ENCODE measurements around the gene CNOT6. TPM values are rescaled to one million over a fixed set of nuclear protein-coding genes. Genes with fewer than 3 reads are reported as not detected.

Gene CNOT6
- total and polyA plus RNA-seq, 8 donors: 3.8 to 14.1 (median 5.9) TPM

GRCh38 chr5:180521101-180521500 lies 26.9 kb downstream of the CNOT6 start:
- Histone ChIP-seq H3K4me1 (peaks cover 0 to 11% (median 9%) of the 10 kb centered on the region in 3 donors), H3K4me3 (no peak overlapping the region), H3K36me3 (no peaks in the 10 kb centered on the region), H3K27ac (no peak overlapping the region), H3K27me3 (no peaks in the 10 kb centered on the region), H3K9me3 (no peaks in the 10 kb centered on the region)
- WGBS, 2 donors: 86 to 87% methylated on average over 3 of the region's 3 CpGs
- no peak for TF ChIP-seq CTCF (IDR thresholded peaks at IDR 0.05)
- ATAC-seq (no peak), FAIRE-seq (no peak), DNase-seq (no peak)
- intact Hi-C loops (cut with DNase I): no loop called here

DNA sequence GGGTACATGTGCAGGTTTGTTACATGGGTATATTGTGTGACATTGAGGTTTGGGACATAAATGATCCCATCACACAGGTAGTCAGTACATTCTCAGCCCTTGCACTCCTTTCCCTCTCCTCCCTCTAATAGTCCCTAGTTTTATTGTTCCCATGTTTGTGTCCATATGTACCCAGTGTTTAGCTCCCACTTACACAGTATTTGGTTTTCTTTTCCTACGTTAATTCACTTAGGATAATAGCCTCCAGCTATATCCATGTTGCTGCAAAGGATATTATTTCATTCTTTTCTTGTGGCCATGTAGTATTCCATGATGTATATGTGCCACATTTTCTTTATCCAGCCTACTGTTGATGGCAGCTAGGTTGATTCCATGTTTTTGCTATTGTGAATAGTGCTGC lies 27.4 kb downstream of the CNOT6 start:
- Histone ChIP-seq H3K4me3 (no peak overlapping the region), H3K9me3 (no peaks in the 10 kb centered on the region), H3K4me1 (peaks cover 0 to 13% (median 9%) of the 10 kb centered on the region in 3 donors), H3K36me3 (no peaks in the 10 kb centered on the region), H3K27me3 (no peaks in the 10 kb centered on the region), H3K27ac (no peak overlapping the region)
- no peak for DNase-seq
- no peak for TF ChIP-seq CTCF (IDR thresholded peaks at IDR 0.05)
- no peak for FAIRE-seq
- intact Hi-C loops (cut with DNase I): no loop called here
- 92 to 97% methylated on average over 1 of the region's 1 CpG for WGBS, 2 donors
- no peak for ATAC-seq

GRCh38 chr5:180522330-180522729 lies 28.2 kb downstream of the CNOT6 start:
- no peak for DNase-seq
- ATAC-seq: no peak
- H3K4me1 ChIP-seq: peaks cover 0 to 13% (median 9%) of the 10 kb centered on the region in 3 donors
- TF ChIP-seq CTCF (IDR thresholded peaks at IDR 0.05): no peak
- 84 to 94% methylated on average over 5 of the region's 5 CpGs for WGBS, 2 donors
- no peak overlapping the region for H3K27ac ChIP-seq
- H3K27me3 ChIP-seq: no peaks in the 10 kb centered on the region
- H3K4me3 ChIP-seq: no peak overlapping the region
- H3K36me3 ChIP-seq: no peaks in the 10 kb centered on the region
- no peaks in the 10 kb centered on the region for H3K9me3 ChIP-seq
- intact Hi-C loops (cut with DNase I): no loop called here
- FAIRE-seq: no peak

DNA sequence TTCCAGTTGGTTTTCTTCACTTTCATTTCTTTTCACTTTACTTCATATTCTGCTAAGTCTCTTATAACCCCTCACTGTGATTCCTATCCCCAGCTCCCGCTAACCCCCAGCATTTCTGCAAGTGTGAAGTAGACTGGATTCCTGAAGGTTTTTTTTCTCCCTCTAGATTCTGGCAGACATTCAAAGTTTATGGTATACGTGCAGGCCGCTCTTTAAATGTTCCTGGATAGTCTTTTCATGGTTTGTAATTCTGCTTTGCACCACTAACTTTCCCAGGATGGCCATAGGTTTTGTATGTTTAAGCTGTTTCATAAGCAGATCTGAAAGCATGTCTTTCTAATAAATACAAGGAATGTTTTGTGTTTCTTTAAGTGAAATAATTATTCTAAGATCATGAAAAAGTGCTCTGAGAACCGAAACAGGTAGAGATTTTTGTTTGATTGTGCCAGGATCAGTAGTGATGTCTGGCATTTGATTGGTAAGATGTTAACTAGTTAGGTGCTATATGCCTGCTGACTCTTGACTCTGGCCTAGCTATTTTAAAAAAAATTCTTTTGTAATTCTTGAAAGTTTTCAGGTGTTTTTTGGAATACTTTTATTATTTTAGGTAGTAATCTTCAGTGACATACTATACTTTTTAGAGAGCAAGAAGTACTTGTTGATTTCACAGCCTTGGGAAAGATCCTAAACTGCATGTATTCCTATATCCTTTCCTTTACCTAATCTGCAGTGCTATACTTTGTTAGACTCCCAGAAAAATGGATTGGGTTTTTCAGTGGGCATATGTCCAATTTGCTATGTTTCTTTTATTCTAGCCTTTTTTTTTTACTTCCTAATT lies 29.7 kb downstream of the CNOT6 start:
- Histone ChIP-seq H3K4me3 (no peak overlapping the region), H3K9me3 (no peaks in the 10 kb centered on the region), H3K4me1 (peaks cover 0 to 13% (median 9%) of the 10 kb centered on the region in 3 donors), H3K27ac (no peak overlapping the region), H3K27me3 (no peaks in the 10 kb centered on the region), H3K36me3 (no peaks in the 10 kb centered on the region)
- no peak for TF ChIP-seq CTCF (IDR thresholded peaks at IDR 0.05)
- 52 to 56% methylated on average over 4 of the region's 4 CpGs for WGBS, 2 donors
- DNase-seq (no peak), FAIRE-seq (no peak), ATAC-seq (no peak)
- intact Hi-C loops (cut with DNase I): no loop called here

DNA sequence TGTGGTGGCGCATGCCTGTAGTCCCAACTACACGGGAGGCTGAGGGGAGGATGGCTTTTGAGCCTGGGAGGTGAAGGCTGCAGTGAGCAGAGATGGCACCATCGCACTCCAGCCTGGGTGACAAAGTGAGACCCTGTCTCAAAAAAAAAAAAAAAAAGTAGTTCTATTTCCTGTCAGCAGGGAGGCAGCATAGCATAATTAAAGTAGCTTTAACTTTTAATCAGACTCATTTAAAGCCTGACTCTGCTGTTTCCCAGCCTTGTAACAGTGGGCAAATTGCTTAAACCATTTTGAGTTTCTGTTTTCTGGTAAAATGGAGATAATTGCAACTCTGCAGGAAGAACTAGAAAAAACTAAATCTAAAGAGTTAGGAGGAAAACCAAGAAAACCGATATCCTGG lies 31.2 kb downstream of the CNOT6 start:
- H3K27ac ChIP-seq: no peak overlapping the region

More for the DNA sequence above, 31.2 kb downstream of the CNOT6 start:
- FAIRE-seq: no peak
- H3K36me3 ChIP-seq: no peaks in the 10 kb centered on the region
- intact Hi-C loops (cut with DNase I): no loop called here
- TF ChIP-seq CTCF (IDR thresholded peaks at IDR 0.05): no peak
- H3K4me3 ChIP-seq: no peak overlapping the region
- DNase-seq: no peak
- no peaks in the 10 kb centered on the region for H3K9me3 ChIP-seq
- no peaks in the 10 kb centered on the region for H3K27me3 ChIP-seq
- 89 to 99% methylated on average over 4 of the region's 4 CpGs for WGBS, 2 donors
- peaks cover 0 to 13% (median 9%) of the 10 kb centered on the region in 3 donors for H3K4me1 ChIP-seq
- no peak for ATAC-seq

Data from pancreas (tissue), 10 donors.